Left renal cortex interstitium (tissue), 4 donors: ENCODE measurements around the gene KRABD2.
"Not testable (repeated sequence)": the region's sequence is repeated elsewhere in the genome, so short reads cannot be mapped to it uniquely, and the experiment has no call there.

Source experiments
- DNase-seq, 4 donors: peaks; one replicate each; pipeline ENCODE4 v3.0.0-alpha.2; 2013; ENCODE audit warnings: low read depth in 4 of 4, low spot score in 2 of 4, missing footprints in 1 of 4

KRABD2 gene

DNA sequence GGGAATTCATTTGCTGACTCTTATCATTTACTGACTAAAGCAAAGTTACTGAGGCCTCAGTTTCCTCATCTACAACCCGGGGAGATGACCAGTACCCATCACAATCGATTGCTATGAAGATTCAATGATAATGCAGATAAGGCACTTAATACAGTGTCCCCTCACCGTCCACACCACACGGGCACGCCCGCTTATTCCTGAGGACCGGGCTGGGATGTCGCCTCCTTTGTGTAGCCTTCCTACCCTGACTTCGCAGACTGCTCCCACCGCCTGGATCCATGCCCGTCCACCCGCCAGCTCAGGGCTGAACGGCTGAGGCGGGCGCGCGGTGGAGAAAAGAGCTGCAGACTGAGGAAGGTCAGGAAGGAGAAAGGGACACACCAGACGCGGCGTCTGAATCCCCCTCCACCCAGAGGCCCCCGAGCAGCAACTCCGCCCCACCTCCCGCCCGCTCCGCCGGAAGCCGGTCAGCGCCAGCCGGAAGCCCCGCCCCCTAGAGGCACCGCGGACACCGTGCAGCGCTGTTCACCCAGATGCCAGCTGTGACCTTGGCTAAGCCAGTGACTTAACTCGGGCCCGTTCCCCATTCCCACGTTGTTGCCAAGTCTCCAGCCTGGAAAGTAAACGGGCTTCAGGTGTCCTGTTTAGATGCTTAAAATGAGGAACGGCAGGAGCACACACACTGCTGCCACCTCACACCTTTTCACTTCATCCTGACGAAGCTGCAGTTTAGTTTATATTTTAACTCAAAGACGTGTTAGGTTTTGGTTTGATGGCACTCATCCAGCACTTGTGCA, at the start of gene KRABD2:
TSS of gene KRABD2 (minus strand) at position 434 of the 797 bp plus-strand sequence.
- peak; percentile 58 to 82 (median 74) for DNase-seq

DNA sequence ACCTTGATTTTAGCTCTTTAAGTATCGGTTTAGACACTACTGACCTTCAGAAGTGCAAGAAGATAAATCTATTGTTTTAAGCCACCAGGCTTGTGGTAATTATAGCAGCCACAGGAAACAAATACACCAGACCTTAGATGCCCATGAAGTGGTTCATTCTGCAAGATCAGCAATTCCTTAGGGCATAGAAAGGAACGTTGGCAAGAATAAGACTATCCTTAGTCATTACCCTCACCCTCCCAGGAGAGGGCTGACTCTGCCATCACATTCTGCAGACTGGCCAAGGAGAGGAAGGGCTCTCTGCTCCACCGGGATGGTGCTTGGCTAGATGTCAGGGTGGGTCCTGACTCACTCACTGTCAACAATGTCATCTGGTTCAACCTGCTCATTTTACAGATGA, 45.1 kb upstream of the KRABD2 start:
- no peak for DNase-seq

DNA sequence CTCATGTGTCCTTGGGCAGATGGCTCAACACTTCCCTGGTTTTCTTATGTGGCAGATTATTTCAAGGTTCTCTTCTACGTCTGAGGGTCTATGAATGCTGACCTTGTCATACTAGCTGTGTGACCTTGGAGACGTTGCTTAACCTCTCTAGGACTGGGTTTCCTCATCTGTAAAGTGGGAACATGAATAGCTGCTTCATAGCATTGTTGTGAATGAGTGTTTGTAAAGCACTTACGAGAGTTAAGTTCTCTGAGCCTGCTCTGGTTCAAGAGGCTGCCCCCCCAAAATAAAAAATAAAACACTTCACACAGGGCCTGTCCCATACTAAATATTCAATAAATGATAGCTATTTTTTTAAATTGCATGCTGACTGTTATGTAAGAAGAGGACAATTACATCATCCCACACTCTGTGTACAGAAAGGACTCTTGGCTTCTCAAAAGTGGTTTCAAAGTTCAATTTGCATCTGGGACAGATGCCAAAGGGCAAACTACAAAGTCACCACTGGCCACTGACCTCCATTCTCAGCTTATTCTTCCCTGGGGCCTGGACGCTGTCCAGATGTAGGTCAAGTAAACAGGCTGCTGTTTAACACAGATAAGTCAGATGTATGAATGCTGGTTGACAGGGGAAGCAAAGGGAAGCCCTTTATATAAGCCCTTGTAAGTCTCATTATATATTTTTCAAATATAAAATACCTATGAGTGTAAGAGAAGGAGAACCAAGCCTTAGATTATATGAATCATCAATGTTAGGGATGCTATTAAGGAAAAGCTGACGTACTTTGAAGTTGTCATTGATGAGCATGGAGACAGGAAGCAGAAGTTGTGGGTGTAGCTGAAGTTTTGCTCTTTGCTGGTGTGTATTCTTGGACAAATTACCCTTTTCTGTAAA, 43.8 kb upstream of the KRABD2 start:
- DNase-seq, result peak in 2 of 4 donors; percentile 38 to 54

DNA sequence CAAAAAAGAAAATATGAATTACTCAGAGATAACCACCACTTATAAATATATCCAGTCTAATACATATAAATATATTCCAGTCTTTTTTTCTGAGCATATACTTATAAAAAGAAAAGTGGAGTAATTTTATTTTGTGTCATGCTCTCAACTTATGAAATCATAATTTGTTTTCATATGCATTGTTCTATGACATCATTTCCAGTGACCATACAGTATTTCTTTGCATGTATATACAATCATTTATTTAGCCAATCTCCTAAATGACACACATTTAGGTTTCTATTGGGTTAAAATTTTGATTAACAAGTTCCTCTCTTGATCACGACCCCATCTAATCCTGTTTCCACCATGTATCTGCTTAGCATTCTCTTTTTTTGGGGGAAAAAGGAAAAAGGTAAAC, 42.8 kb upstream of the KRABD2 start:
- no peak for DNase-seq

DNA sequence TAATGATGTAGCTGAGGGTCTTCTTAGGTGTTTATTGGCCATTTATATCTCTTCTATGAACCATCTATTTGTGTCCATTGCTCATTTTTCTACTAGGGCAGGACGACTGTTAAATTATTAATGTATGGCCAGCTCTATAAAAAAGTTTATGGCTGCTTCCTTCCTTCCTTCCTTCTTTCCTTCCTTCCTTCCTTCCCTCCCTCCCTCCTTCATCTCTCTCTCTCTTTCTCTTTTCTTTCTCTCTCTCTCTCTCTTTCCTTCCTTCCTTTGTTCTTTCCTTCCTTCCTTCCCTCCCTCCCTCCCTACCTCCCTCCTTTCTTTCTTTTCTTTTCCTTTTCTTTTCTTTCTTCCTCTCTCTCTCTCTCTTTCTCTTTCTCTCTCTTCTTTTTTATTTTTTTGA, 42.0 kb upstream of the KRABD2 start:
- DNase-seq, result no peak

DNA sequence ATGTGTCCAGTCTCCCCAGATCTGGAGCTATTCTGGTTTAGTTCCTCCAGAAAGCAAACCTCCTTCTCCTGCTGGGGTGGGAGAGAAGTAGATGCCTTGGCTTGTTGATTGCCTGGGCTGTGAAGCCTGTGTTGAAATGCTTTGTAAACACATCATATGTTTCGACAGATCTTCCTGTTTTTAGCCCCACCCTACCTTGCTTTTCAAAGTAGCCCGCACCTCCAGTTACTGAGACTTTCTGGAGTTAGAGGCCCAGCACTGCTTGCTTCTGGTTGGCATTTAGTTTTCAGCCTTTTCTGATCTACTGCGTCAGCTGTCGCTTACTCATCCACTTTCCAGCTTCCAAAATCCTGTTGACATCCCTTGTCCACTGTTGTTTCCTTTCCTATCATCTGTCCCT, 41.3 kb upstream of the KRABD2 start:
- DNase-seq, result no peak

DNA sequence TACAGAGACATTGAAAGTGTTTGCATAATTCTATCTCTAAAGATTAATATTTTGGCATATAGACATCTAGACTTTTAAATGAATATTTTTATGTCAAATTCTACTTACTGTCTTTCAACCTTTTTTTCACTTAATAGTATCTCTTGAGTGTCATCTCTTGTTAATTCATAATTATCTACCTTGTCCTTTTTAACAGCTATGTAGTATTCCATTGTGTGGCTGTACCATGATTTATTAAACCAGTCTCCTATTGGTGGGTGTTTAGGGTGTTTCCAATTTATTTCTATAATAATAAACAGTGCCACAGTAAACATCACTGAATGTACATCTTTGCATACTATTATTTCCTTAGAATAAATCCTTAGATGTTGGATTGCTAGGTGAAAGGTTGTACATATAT, 37.4 kb upstream of the KRABD2 start:
- DNase-seq, result no peak

DNA sequence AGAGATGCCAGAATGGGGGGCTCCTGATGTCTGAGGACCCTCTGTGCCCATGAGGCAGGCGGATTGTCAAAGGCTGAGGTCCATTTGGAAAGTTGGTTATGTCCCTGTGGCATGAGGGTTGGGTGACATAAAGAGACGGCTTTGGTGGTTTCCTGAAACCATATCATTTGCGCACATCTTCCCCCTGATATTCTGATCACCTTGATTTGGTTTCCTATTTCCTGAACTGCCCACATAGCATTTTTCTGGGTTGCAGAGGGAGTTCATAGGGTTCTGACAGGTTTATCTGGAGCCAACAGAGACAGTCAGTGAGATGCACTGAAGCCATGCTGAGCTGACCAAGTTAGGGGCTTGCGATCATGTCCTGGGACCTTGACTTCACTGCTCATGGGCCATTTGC, 36.8 kb upstream of the KRABD2 start:
- no peak for DNase-seq

DNA sequence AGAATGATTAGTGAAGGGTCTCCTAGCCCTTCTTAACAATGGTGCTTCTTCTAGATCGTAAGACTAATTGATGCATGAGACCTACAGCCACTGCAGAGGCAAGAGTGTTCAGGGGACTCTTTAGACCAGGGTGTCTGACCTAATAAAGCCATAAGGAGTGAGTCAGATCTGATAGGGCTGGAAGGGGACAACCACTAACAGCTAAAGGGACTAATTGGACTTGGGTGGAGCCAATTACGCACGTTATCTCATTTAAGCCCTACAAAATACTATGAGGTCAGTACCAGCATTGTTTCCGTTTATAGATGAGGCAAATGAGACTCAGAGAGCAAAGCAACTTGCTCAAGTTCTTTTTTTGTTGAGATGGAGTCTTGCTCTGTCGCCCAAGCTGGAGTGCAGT, 35.6 kb upstream of the KRABD2 start:
- DNase-seq, result no peak

DNA sequence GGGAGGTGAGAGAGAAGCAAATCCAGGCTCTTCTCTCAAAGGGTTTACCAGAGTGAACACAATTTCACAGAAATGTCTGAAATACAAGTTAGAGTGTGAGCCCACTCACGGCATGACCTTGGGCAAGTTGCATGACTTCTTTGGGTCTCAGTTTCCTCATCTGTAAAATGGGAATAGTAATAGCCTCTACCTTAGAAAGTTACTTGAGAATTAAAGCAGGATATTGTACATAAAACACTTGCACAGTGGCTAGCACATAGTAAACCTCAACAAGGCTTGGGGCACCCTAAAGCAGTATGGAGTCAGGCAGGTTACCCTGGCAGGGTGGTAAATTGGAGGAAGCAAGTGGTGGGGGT, 34.4 kb upstream of the KRABD2 start:
- DNase-seq, result no peak

DNA sequence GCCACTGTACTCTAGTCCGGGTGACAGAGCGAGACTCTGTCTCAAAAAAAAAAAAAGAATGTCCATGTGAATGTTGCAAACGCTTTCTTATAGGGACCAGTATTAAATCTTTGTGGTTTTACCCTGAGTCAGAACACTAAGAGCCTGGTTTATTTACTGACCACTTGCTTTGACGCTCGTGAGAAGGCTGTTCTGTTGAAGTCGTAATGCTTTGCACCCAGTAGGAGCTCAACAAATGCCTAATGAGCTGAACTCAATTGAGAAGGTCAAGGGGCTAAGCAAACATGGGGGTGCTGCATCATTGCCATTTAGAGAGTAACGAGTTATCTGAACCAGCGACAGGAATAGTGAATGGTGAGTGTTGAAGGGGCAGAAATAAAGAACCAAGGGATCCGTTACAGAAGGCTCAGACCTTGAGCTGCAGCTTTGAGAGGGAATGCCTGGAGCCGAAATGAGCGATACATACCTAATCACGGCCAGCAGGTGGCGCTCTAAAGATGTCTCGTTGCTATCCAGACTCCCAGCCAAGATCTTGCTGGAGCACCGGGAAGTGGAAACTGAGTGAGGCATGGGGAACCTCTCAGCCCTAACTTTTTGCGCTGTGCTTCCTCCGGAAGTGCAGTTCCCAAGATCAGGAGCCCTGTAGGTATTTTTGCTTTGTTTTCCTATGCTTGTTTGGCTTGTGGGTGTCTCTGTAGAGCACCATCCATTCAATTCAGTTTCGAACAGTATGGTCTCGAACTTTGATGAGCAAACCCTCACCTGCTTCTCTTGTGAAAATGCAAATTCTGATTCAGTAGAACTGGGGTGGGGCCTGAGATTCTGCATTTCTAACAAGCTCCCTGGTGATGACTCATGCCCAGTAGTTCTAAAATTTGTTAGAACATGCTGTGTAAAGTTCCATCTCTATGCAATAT, 33.7 kb upstream of the KRABD2 start:
- DNase-seq, result peak; percentile 75 to 91 (median 76)

DNA sequence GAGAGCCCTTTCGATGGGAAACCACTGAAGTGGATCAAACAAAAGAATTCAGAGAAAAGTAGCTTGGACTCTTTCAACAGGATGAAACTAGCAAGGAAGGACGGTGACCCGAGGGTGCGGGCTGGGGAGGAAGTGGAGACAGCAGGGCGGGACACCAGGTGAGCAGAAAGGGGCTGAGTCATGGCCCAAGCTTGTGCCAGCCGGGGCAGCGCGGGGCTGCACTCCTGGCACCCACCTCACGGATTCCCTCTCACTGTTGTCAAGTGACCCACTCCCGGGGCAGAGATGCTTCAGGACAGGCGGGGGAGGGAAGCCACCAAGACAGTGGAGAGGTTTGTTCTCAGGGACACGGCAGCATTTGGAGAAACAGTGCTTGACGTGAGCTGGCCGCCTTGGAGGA, 31.9 kb upstream of the KRABD2 start:
- no peak for DNase-seq

DNA sequence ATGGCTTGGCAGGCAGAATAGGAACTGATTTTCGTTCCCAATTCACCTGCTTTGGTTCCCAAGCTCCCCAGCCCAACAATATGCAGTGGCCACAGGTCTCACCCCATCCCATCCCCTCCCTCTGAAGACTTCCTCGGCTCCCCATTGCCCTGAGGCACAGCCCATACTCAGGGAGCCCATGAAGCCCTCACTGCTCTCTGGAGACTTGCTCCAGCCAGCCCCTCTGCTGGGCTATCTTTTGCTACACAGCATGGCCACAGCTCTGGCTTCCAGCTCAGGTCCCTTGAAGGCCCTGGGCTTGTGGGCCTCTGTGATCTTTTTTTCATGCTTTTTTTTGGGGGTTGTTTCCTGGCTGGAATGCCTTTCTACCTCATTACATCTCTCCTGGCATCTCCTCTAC, 29.7 kb upstream of the KRABD2 start:
- no peak for DNase-seq

DNA sequence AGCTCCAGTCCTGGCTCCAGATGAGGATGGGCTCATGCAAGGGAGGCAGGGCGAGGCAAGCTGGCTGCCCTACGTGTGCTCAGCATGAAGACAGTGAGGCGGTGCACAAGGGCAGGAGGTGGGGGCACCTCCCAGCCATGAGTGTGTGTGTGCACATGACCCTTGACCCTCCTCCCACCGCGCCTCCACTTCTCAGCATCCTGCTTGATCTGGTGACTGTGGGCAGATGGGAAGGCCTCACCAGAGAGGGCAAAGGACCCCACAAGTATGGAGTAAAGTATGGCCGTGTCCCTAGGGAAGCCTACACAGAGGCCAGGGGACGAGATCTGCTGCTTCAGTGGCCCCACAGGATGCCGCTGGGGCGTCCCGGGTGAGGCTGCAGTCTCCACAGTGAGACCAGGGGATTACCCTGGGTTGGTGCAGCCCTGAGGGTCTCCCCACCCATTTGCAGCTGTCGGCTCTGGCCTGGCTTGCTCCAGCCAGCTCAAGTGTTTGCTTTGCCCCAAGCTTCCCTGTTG, 29.1 kb upstream of the KRABD2 start:
- DNase-seq, result no peak

DNA sequence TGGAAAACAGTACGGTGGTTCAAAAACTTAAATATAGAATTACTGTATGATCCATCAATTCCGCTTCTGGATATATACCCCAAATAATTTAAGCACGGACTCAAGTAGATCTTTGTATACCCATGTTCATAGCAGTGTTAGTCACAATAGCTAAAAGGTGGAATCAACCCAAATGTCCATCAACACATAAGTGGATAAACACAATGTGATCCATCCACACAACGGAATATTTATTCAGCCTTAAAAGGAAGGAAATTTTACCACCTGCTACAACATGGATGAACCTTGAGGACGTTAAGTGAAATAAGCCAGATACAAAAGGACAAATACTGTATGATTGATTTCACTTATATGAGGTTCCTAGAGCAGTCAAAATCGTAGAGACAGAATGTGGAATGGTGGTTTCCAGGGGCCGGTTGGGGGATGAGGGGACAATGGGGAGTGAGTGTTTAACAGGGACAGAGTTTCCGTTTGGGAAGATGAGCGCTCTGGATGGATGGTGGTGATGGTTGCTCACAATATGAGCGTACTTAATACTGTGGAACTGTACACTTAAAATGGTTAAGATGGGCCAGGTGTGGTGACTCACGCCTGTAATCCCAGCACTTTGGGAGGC, 26.5 kb upstream of the KRABD2 start:
- DNase-seq, result no peak

DNA sequence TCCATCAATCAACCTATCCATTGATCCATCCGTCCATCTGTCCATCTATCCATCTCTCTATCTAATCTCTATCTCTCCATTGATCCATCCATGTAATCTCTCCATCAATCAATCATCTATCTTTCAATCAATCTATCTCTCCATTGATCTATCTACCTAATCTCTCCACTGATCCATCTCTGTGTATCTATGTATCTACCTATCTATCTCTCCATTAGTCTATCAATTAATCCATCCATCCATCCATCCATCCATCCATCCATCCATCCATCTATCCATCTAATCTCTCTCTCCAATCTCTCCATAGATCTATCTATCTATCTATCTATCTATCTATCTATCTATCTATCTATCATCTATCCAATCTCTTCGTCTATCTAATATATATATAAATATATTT, 24.6 kb upstream of the KRABD2 start:
- DNase-seq, result no peak

DNA sequence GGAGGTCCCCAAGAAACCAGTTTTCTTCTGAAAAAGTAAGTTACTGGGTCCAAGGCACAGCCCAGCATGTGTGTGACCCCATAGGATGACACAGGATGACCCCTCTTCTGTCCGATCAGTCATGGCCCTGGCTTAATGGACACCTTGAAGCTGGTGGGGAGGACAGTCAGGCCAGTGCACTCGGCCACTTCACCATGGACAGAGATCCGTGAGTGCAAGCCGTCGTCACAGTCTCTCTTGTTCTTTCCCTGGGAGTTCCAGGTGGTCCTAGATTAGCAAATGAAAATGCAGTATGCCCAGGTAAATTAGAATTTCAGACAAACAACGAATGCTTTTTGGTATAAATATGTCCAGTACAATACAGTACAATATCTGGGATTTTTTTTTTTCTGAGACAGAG, 22.5 kb upstream of the KRABD2 start:
- no peak for DNase-seq

DNA sequence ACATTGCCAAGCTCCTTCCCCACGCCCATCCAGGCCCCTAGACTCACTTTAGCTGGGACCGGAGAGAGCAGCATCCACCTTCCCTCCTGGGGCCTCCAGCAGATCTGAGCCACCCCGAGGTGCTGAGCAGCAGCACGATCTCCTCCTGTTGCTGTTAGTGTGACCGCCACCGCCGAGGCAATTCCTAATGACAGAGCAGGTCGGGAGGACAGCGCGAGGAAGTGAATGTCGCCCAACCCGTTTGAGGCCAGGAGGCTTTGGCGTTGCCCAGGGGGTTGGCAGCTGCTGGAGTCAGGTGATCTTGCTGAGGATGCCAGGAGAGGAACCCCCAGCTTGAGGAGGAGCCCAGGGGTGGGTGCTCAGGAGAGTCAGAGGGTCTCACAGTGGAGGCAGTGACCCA, 21.1 kb upstream of the KRABD2 start, which contains the start of gene RNF222:
TSS of gene RNF222 (minus strand) at position 192 of the 400 bp plus-strand sequence. CDS start 4,366 bp downstream, outside the sequence.
- DNase-seq, result no peak

DNA sequence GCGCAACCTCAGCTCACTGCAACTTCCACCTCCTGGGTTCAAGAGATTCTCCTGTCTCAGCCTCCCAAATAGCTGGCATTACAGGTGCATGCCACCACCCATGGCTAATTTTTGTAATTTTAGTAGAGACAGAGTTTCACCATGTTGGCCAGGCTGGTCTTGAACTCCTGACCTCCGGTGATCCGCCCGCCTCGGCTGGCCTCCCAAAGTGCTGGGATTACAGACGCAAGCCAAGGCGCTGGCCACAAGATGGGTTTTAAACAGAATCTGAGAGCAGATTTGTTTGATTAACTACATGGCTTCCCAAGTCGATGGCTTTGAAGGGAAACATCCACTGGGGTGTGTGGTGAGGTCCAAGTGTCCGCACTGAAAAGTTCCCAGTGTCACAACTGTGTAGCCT, 18.0 kb upstream of the KRABD2 start:
- DNase-seq, result not testable (repeated sequence)
